Measurements from ENCODE around the gene UVRAG.

Gene UVRAG

GRCh38 chr11:75934851-75935250 lies 119.8 kb downstream of the UVRAG start:
- Histone ChIP-seq H3K4me1 (ENCODE audit: insufficient read depth, low read length, severe bottlenecking) (no peaks in the 10 kb centered on the region), H3K9ac (ENCODE audit: low read length) (no peak overlapping the region), H3K4me2 (ENCODE audit: low read length) (no peak overlapping the region), H3K4me3 (ENCODE audit: low read depth, low read length, poor library complexity, severe bottlenecking) (no peak overlapping the region), H2AFZ (ENCODE audit: low read length) (no peak overlapping the region), H3K9me2 (ENCODE audit: low read depth, low read length) (no peaks in the 10 kb centered on the region), H3K27ac (ENCODE audit: low read depth, low read length, poor library complexity, severe bottlenecking) (no peak overlapping the region), H3K36me3 (ENCODE audit: insufficient read depth, low read length) (peaks cover 21% of the 10 kb centered on the region), H4K20me1 (ENCODE audit: insufficient read depth, low read length) (no peaks in the 10 kb centered on the region), H3K79me2 (ENCODE audit: insufficient read depth, low read length) (no peaks in the 10 kb centered on the region), H3K27me3 (ENCODE audit: insufficient read depth, low read length) (no peaks in the 10 kb centered on the region), H3K9me3 (ENCODE audit: low read length) (no peaks in the 10 kb centered on the region), H3F3A (ENCODE audit: insufficient read depth, low read length) (no peaks in the 10 kb centered on the region; the same call in 1 of the 2 replicates)
- TF ChIP-seq EZH2 (IDR thresholded peaks at IDR 0.05; ENCODE audit: borderline replicate concordance, low read length) (no peak), CTCF (IDR thresholded peaks at IDR 0.05; ENCODE audit: low read length) (no peak)

- TF ChIP-seq EZH2 (IDR thresholded peaks at IDR 0.05; ENCODE audit: borderline replicate concordance, low read length) (no peak), CTCF (IDR thresholded peaks at IDR 0.05; ENCODE audit: low read length) (no peak)
- H2AFZ ChIP-seq (ENCODE audit: low read length) = no peak overlapping the region
- H3K4me2 ChIP-seq (ENCODE audit: low read length) = no peak overlapping the region
- no peaks in the 10 kb centered on the region; the same call in none of the 2 replicates for H3K36me3 ChIP-seq (ENCODE audit: insufficient read depth, low read length)
- no peaks in the 10 kb centered on the region for H3K27me3 ChIP-seq (ENCODE audit: insufficient read depth, low read length)
- H3K9me3 ChIP-seq (ENCODE audit: low read length) = no peaks in the 10 kb centered on the region
- H3K9me2 ChIP-seq (ENCODE audit: low read depth, low read length) = no peaks in the 10 kb centered on the region
- no peak overlapping the region for H3K4me3 ChIP-seq (ENCODE audit: low read depth, low read length, poor library complexity, severe bottlenecking)
- no peaks in the 10 kb centered on the region for H3K4me1 ChIP-seq (ENCODE audit: insufficient read depth, low read length, severe bottlenecking)
- H3K79me2 ChIP-seq (ENCODE audit: insufficient read depth, low read length) = no peaks in the 10 kb centered on the region
- H3K9ac ChIP-seq (ENCODE audit: low read length) = no peak overlapping the region
- no peak overlapping the region for H3K27ac ChIP-seq (ENCODE audit: low read depth, low read length, poor library complexity, severe bottlenecking)
- H3F3A ChIP-seq (ENCODE audit: insufficient read depth, low read length) = no peaks in the 10 kb centered on the region; the same call in 1 of the 2 replicates
- H4K20me1 ChIP-seq (ENCODE audit: insufficient read depth, low read length) = no peaks in the 10 kb centered on the region
Observed at GRCh38 chr11:75938543-75938942, 123.5 kb downstream of the UVRAG start.

GRCh38 chr11:75939516-75939915 lies 124.5 kb downstream of the UVRAG start:
- H3K4me1 ChIP-seq (ENCODE audit: insufficient read depth, low read length, severe bottlenecking) = no peaks in the 10 kb centered on the region
- no peak for TF ChIP-seq EZH2 (IDR thresholded peaks at IDR 0.05; ENCODE audit: borderline replicate concordance, low read length)
- TF ChIP-seq CTCF (IDR thresholded peaks at IDR 0.05; ENCODE audit: low read length) = no peak
- 0 out of 2 replicates have a peak, but pooled peaks cover 5% of the 10 kb centered on the region for H3K79me2 ChIP-seq (ENCODE audit: insufficient read depth, low read length)
- no peaks in the 10 kb centered on the region; the same call in 1 of the 2 replicates for H3F3A ChIP-seq (ENCODE audit: insufficient read depth, low read length)
- no peak overlapping the region for H3K4me2 ChIP-seq (ENCODE audit: low read length)
- no peak overlapping the region for H2AFZ ChIP-seq (ENCODE audit: low read length)
- no peaks in the 10 kb centered on the region for H3K9me3 ChIP-seq (ENCODE audit: low read length)
- H3K36me3 ChIP-seq (ENCODE audit: insufficient read depth, low read length) = no peaks in the 10 kb centered on the region; the same call in none of the 2 replicates
- no peaks in the 10 kb centered on the region for H3K27me3 ChIP-seq (ENCODE audit: insufficient read depth, low read length)
- H3K4me3 ChIP-seq (ENCODE audit: low read depth, low read length, poor library complexity, severe bottlenecking) = no peak overlapping the region
- H3K9me2 ChIP-seq (ENCODE audit: low read depth, low read length) = no peaks in the 10 kb centered on the region
- H3K27ac ChIP-seq (ENCODE audit: low read depth, low read length, poor library complexity, severe bottlenecking) = no peak overlapping the region
- H3K9ac ChIP-seq (ENCODE audit: low read length) = no peak overlapping the region
- H4K20me1 ChIP-seq (ENCODE audit: insufficient read depth, low read length) = no peaks in the 10 kb centered on the region

All from OCI-LY1 (cell line).